ENCODE measurements around the gene BCL10.

BCL10 gene

GRCh38 chr1:85318217-85318616 lies 41.8 kb upstream of the BCL10 start:
- H2AFZ ChIP-seq (ENCODE audit: low read depth), result no peak overlapping the region
- H3K4me1 ChIP-seq (ENCODE audit: low read depth, poor library complexity, severe bottlenecking), result peaks cover 11% of the 10 kb centered on the region
- H3K4me3 ChIP-seq (IDR thresholded peaks at IDR 0.05; ENCODE audit: insufficient read depth, low read depth, low read length), result no peak overlapping the region
- H4K20me1 ChIP-seq (ENCODE audit: insufficient read depth), result no peaks in the 10 kb centered on the region
- no peak overlapping the region for H3K27ac ChIP-seq
- no peak overlapping the region for H3K9ac ChIP-seq
- H3K27me3 ChIP-seq (ENCODE audit: insufficient read depth, low read depth), result no peaks in the 10 kb centered on the region
- no peaks in the 10 kb centered on the region for H3K79me2 ChIP-seq (ENCODE audit: insufficient read depth, low read depth)
- H3K36me3 ChIP-seq (ENCODE audit: insufficient read depth), result no peaks in the 10 kb centered on the region
- no peak overlapping the region for H3K4me2 ChIP-seq
- TF ChIP-seq, protein P1, sequence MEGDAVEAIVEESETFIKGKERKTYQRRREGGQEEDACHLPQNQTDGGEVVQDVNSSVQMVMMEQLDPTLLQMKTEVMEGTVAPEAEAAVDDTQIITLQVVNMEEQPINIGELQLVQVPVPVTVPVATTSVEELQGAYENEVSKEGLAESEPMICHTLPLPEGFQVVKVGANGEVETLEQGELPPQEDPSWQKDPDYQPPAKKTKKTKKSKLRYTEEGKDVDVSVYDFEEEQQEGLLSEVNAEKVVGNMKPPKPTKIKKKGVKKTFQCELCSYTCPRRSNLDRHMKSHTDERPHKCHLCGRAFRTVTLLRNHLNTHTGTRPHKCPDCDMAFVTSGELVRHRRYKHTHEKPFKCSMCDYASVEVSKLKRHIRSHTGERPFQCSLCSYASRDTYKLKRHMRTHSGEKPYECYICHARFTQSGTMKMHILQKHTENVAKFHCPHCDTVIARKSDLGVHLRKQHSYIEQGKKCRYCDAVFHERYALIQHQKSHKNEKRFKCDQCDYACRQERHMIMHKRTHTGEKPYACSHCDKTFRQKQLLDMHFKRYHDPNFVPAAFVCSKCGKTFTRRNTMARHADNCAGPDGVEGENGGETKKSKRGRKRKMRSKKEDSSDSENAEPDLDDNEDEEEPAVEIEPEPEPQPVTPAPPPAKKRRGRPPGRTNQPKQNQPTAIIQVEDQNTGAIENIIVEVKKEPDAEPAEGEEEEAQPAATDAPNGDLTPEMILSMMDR (conservative IDR thresholded peaks at IDR 0.05; ENCODE audit: low read depth, low read length), result no peak

DNA sequence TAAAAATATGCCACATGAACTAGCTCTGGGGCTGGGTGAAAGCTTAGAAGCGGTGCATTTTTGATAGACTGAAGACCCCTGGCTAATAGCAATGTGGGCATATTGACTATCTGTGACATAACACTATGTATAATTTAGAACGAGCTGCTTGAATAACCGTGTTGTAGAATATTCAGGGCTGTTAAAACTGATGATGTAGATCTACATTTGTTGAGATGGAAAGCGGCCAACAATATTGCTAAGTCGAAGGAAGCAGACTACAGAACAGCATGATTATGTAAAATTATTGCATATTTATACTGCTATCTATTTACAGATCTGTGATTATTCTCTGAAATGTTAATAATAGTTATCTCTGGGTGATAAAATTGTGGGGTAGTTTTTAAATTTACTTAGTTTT lies 41.1 kb upstream of the BCL10 start:
- Histone ChIP-seq H2AFZ (ENCODE audit: low read depth) (no peak overlapping the region), H3K27ac (no peak overlapping the region), H3K36me3 (ENCODE audit: insufficient read depth) (no peaks in the 10 kb centered on the region), H3K27me3 (ENCODE audit: insufficient read depth, low read depth) (no peaks in the 10 kb centered on the region), H3K4me3 (IDR thresholded peaks at IDR 0.05; ENCODE audit: insufficient read depth, low read depth, low read length) (no peak overlapping the region), H3K9ac (no peak overlapping the region), H3K4me1 (ENCODE audit: low read depth, poor library complexity, severe bottlenecking) (peaks cover 11% of the 10 kb centered on the region), H4K20me1 (ENCODE audit: insufficient read depth) (no peaks in the 10 kb centered on the region), H3K4me2 (no peak overlapping the region), H3K79me2 (ENCODE audit: insufficient read depth, low read depth) (no peaks in the 10 kb centered on the region)
- TF ChIP-seq, protein P1 (conservative IDR thresholded peaks at IDR 0.05; ENCODE audit: low read depth, low read length), result no peak

- no peak overlapping the region for H3K4me2 ChIP-seq
- TF ChIP-seq, protein P1 (conservative IDR thresholded peaks at IDR 0.05; ENCODE audit: low read depth, low read length), result no peak
- H3K9ac ChIP-seq, result no peak overlapping the region
- H3K4me1 ChIP-seq (ENCODE audit: low read depth, poor library complexity, severe bottlenecking), result peaks cover 2% of the 10 kb centered on the region
- H2AFZ ChIP-seq (ENCODE audit: low read depth), result no peak overlapping the region
- H3K27me3 ChIP-seq (ENCODE audit: insufficient read depth, low read depth), result no peaks in the 10 kb centered on the region
- no peaks in the 10 kb centered on the region for H4K20me1 ChIP-seq (ENCODE audit: insufficient read depth)
- no peak overlapping the region for H3K4me3 ChIP-seq (IDR thresholded peaks at IDR 0.05; ENCODE audit: insufficient read depth, low read depth, low read length)
- no peaks in the 10 kb centered on the region for H3K79me2 ChIP-seq (ENCODE audit: insufficient read depth, low read depth)
- no peak overlapping the region for H3K27ac ChIP-seq
- no peaks in the 10 kb centered on the region for H3K36me3 ChIP-seq (ENCODE audit: insufficient read depth)
Measured at GRCh38 chr1:85316321-85316720, 39.9 kb upstream of the BCL10 start.

- Histone ChIP-seq H3K4me2 (no peak overlapping the region), H3K4me3 (IDR thresholded peaks at IDR 0.05; ENCODE audit: insufficient read depth, low read depth, low read length) (no peak overlapping the region), H3K27me3 (ENCODE audit: insufficient read depth, low read depth) (no peaks in the 10 kb centered on the region), H3K79me2 (ENCODE audit: insufficient read depth, low read depth) (no peaks in the 10 kb centered on the region), H3K27ac (no peak overlapping the region), H4K20me1 (ENCODE audit: insufficient read depth) (no peaks in the 10 kb centered on the region), H3K4me1 (ENCODE audit: low read depth, poor library complexity, severe bottlenecking) (no peaks in the 10 kb centered on the region), H3K36me3 (ENCODE audit: insufficient read depth) (no peaks in the 10 kb centered on the region), H3K9ac (no peak overlapping the region), H2AFZ (ENCODE audit: low read depth) (no peak overlapping the region)
- TF ChIP-seq, protein P1 (conservative IDR thresholded peaks at IDR 0.05; ENCODE audit: low read depth, low read length), result no peak
Measured at GRCh38 chr1:85315789-85316188, 39.4 kb upstream of the BCL10 start.

All from KMS-11 (cell line).